Endodermal cell (in vitro differentiated cells): ENCODE data around the gene B4GALNT1. TPM values are rescaled to one million over a fixed set of nuclear protein-coding genes. Genes with fewer than 3 reads are reported as not detected.
"Not testable (repeated sequence)": the region's sequence is repeated elsewhere in the genome, so short reads cannot be mapped to it uniquely, and the experiment has no call there.

Experiments used
- DNase-seq: peaks from one replicate; pipeline ENCODE4 v3.0.0-alpha.2; 2017
- H3K27ac ChIP-seq: 2 replicates; pipeline ENCODE4 v1.5.1; 2013; ENCODE audit warnings: mild to moderate bottlenecking, low read depth, low read length, moderate library complexity
- H3K27me3 ChIP-seq: 2 replicates; pipeline ENCODE4 v1.6.1; 2013; ENCODE audit warnings: mild to moderate bottlenecking, low read length, moderate library complexity; ENCODE audit not compliant: insufficient read depth, control insufficient read depth, poor library complexity, severe bottlenecking
- H3K36me3 ChIP-seq: 2 replicates; pipeline ENCODE4 v1.7.0; 2013; ENCODE audit warnings: mild to moderate bottlenecking, low read length, moderate library complexity; ENCODE audit not compliant: control insufficient read depth, insufficient read depth
- H3K4me1 ChIP-seq: one replicate; pipeline ENCODE4 v1.7.0; 2013; ENCODE audit warnings: low read length; ENCODE audit not compliant: control insufficient read depth, insufficient read depth
- H3K4me3 ChIP-seq: 2 replicates; pipeline ENCODE4 v1.5.1; 2013; ENCODE audit warnings: mild to moderate bottlenecking, low read length, moderate library complexity
- H3K9ac ChIP-seq: 2 replicates; pipeline ENCODE4 v1.6.1; 2013; ENCODE audit warnings: mild to moderate bottlenecking, low read length, moderate library complexity; ENCODE audit not compliant: poor library complexity, severe bottlenecking; ENCODE audit errors: extremely low read depth
- H3K9me3 ChIP-seq: 2 replicates; pipeline ENCODE4 v1.6.1; 2013; ENCODE audit warnings: mild to moderate bottlenecking, low read length, moderate library complexity; ENCODE audit not compliant: control insufficient read depth
- H3K27ac Mint-ChIP-seq: 2 replicates; pipeline ENCODE4 v1.8.0; 2020; ENCODE audit warnings: mixed read lengths
- H3K27me3 Mint-ChIP-seq: 2 replicates; pipeline ENCODE4 v1.8.0; 2021; ENCODE audit warnings: mild to moderate bottlenecking, mixed read lengths; ENCODE audit not compliant: insufficient read depth
- H3K36me3 Mint-ChIP-seq: 2 replicates; pipeline ENCODE4 v1.8.0; 2020; ENCODE audit warnings: low read depth, mixed read lengths
- H3K4me1 Mint-ChIP-seq: 2 replicates; pipeline ENCODE4 v1.8.0; 2020; ENCODE audit warnings: mixed read lengths
- H3K4me3 Mint-ChIP-seq: 2 replicates; pipeline ENCODE4 v1.8.0; 2020; ENCODE audit warnings: mild to moderate bottlenecking, moderate library complexity, mixed read lengths
- H3K9me3 Mint-ChIP-seq: 2 replicates; pipeline ENCODE4 v1.8.0; 2020; ENCODE audit warnings: mild to moderate bottlenecking, mixed read lengths
- WGBS, 2 experiments: methylation state at CpG; one replicate each; pipeline versions ENCODE4 v1.1.5 to v1.1.7; 2013; ENCODE audit warnings: missing lambda C conversion rate in 2 of 2, mixed read lengths in 1 of 2; ENCODE audit not compliant: insufficient coverage in 1 of 2, insufficient read length in 1 of 2; 5-methylcytosine and 5-hydroxymethylcytosine counted together
- long read RNA-seq, 4 experiments: library from polyadenylated mRNA in 2 of 4; library from RNA in 1 of 4; library from capped mRNA in 1 of 4; stranded (forward) in 3 of 4; unstranded in 1 of 4; transcript quantifications; one replicate each; pipeline ENCODE4 v2.0.0, GENCODE V29; 2020 to 2021; ENCODE audit warnings: inconsistent platforms in 1 of 4
- polyA plus RNA-seq, 2 experiments: library from polyadenylated mRNA; stranded (reverse); fragments of 50-300 nt; gene quantifications; one replicate each; pipeline ENCODE4 v1.2.3, GENCODE V29; 2013
- total RNA-seq, 2 donors: library from RNA; stranded (reverse); fragmentation: NEBNext Ultra II Directional in 1 of 2; extraction: Animal tissue kit (Norgen Biotek cat#: 25700) in 1 of 2; gene quantifications; 2 replicates in 1 of 2; 3 replicates in 1 of 2; pipeline ENCODE4 v1.2.1, GENCODE V29; 2021
- TF ChIP-seq, protein P1 (sequence below): fragments of 200-600 bp; sonication (generic); conservative IDR thresholded peaks from 2 replicates; pipeline ENCODE4 v1.5.0; 2021; ENCODE audit warnings: antibody characterized with exemption, mild to moderate bottlenecking

B4GALNT1 gene
- under 1 TPM; 0.49 to 0.66 TPM for total RNA-seq
- polyA plus RNA-seq (2013, experiment 1 of 2) = 5.2 TPM
- polyA plus RNA-seq (2013, experiment 2 of 2) = 5.2 TPM
- long read RNA-seq, experiment 1 = 0 reads
- long read RNA-seq, experiment 2, partial matches to known transcripts = 1 of 1 reads
- long read RNA-seq, experiment 2, other reads (novel, unspliced or antisense) = 0 of 1 reads
- long read RNA-seq, experiment 3, partial matches to known transcripts = 0 of 2 reads
- long read RNA-seq, experiment 3, other reads (novel, unspliced or antisense) = 1 of 2 reads
- long read RNA-seq, experiment 4 = 0 reads

DNA sequence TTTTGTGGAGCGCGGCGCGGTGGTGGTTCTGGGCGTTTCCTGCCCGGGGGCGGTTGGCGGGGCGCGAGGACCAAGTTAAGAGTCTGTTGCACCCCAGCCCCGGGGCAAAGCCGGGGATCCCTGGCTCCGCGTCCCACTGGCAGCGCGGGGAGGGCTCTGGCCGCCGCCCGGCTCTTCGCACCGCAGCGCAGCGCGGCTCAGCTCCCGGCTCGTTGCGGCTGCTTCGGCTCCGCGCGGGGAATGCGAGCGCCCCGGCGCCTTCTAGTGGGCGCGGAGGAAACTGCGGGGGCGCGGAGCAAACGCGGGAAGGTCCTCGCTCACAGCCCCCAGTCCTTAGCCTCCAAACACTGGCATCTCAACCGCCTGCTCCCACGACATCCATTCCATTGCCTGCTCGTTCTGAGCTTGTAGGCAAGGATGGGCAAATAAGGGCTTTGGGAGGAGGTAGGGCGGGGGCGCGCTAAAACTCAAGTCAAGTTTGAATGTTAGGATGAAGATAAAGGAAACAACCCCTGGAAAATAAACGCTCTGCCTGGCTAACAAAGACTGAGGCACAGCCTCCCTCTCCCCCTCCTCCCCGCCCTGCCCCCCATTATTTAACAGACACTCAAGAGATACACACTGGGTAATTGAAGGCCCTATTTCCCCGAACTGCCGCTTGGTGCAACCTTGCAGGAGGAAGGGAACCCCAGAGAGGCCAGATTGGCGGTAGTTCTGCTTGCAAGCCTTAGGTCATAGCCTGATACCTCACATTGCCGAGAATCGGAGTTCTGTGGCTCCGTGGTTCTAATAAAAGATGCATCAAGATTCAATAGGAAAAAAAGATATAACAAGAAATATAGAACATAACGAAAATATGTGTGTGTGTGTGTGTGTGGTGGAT, at the start of gene B4GALNT1:
B4GALNT1 (minus strand) TSS at position 244 of the 883 bp plus-strand sequence. CDS start 1,069 bp downstream, outside the sequence.
- H3K4me3 Mint-ChIP-seq = peak within 1 kb of the TSS; percentile 45
- no peaks in the 10 kb centered on the region for H3K4me1 Mint-ChIP-seq
- H3K27me3 ChIP-seq = peaks cover 77% of the 10 kb centered on the region
- no peaks in the 10 kb centered on the region for H3K9me3 Mint-ChIP-seq
- DNase-seq = peak; percentile 92
- no peaks in the 10 kb centered on the region for H3K36me3 ChIP-seq
- peak within 1 kb of the TSS; percentile 73 for H3K4me3 ChIP-seq
- H3K27ac Mint-ChIP-seq = no peak within 1 kb of the TSS
- H3K9ac ChIP-seq = no peak within 1 kb of the TSS
- TF ChIP-seq, protein P1, sequence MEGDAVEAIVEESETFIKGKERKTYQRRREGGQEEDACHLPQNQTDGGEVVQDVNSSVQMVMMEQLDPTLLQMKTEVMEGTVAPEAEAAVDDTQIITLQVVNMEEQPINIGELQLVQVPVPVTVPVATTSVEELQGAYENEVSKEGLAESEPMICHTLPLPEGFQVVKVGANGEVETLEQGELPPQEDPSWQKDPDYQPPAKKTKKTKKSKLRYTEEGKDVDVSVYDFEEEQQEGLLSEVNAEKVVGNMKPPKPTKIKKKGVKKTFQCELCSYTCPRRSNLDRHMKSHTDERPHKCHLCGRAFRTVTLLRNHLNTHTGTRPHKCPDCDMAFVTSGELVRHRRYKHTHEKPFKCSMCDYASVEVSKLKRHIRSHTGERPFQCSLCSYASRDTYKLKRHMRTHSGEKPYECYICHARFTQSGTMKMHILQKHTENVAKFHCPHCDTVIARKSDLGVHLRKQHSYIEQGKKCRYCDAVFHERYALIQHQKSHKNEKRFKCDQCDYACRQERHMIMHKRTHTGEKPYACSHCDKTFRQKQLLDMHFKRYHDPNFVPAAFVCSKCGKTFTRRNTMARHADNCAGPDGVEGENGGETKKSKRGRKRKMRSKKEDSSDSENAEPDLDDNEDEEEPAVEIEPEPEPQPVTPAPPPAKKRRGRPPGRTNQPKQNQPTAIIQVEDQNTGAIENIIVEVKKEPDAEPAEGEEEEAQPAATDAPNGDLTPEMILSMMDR = peak; percentile 87
- H3K27me3 Mint-ChIP-seq = peaks cover 76% of the 10 kb centered on the region
- no peaks in the 10 kb centered on the region for H3K36me3 Mint-ChIP-seq
- no peaks in the 10 kb centered on the region for H3K9me3 ChIP-seq
- WGBS, 2 experiments = 4% methylated on average over 20 to 57 of the region's 58 CpGs
- no peaks in the 10 kb centered on the region for H3K4me1 ChIP-seq
- H3K27ac ChIP-seq = no peak within 1 kb of the TSS

DNA sequence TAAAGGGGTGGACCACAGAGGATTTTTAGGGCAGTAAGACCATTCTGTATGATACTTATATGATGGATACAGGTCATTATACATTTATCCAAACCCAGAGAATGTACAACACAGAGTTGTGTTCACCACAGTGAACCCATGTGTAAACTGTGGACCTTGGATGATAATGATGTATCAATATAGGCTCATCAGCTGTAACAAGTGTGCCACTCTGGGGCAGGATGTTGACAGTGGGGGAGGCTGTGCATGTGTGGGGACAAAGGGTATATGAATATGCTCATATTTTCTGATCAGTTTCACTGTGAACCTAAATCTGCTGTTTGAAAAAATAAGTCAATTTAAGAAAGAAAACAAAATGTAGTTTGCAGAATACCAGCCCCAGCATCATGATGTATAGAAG, 46.7 kb upstream of the B4GALNT1 start:
- no peaks in the 10 kb centered on the region for H3K36me3 ChIP-seq
- H3K27ac ChIP-seq = no peak overlapping the region
- H3K9ac ChIP-seq = no peak overlapping the region
- Mint-ChIP-seq H3K36me3 (no peaks in the 10 kb centered on the region), H3K4me3 (no peak overlapping the region), H3K27me3 (peaks cover 35% of the 10 kb centered on the region), H3K9me3 (peaks cover 22% of the 10 kb centered on the region), H3K4me1 (no peaks in the 10 kb centered on the region), H3K27ac (no peak overlapping the region)
- H3K9me3 ChIP-seq = no peaks in the 10 kb centered on the region
- H3K27me3 ChIP-seq = peaks cover 20% of the 10 kb centered on the region
- no peaks in the 10 kb centered on the region for H3K4me1 ChIP-seq
- DNase-seq = no peak
- H3K4me3 ChIP-seq = no peak overlapping the region
- TF ChIP-seq, protein P1 = no peak

DNA sequence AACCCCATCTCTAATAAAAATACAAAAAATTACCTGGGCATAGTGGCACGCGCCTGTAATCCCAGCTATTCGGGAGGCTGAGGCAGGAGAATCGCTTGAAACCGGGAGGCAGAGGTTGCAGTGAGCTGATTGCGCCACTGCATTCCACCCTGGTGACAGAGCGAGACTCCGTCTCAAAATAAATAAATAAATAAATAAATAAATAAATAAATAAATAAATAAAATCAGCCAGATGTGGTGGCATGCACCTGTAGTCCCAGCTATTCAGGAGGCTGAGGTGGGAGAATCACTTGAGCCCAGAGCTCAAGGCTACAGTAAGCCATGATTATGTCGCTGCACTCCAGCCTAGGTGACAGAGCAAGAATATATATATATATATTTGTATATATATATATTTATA, 44.9 kb upstream of the B4GALNT1 start:
- H3K9me3 Mint-ChIP-seq = peaks cover 26% of the 10 kb centered on the region
- not testable (repeated sequence) for H3K36me3 ChIP-seq
- peaks cover 31% of the 10 kb centered on the region for H3K27me3 Mint-ChIP-seq

More for the DNA sequence above, 44.9 kb upstream of the B4GALNT1 start:
- not testable (repeated sequence) for DNase-seq, H3K4me1 Mint-ChIP-seq, H3K27ac Mint-ChIP-seq, H3K36me3 Mint-ChIP-seq, H3K9me3 ChIP-seq, H3K27ac ChIP-seq, H3K4me3 Mint-ChIP-seq, H3K4me3 ChIP-seq, H3K4me1 ChIP-seq, H3K9ac ChIP-seq
- peaks cover 14% of the 10 kb centered on the region for H3K27me3 ChIP-seq
- 93% methylated on average over 5 to 6 of the region's 9 CpGs for WGBS, 2 experiments
